Osteoblast (primary cell): ENCODE measurements around the gene SPACA6. TPM values are rescaled to one million over a fixed set of nuclear protein-coding genes. Genes with fewer than 3 reads are reported as not detected.

ENCODE experiments used
- DNase-seq: peaks from one replicate; pipeline ENCODE4 v3.0.0; 2011; ENCODE audit warnings: low spot score, mixed read lengths; ENCODE audit not compliant: insufficient read length; ENCODE audit errors: missing footprints
- H2AFZ ChIP-seq: 2 replicates; pipeline ENCODE4 v1.6.0; 2011; ENCODE audit warnings: mild to moderate bottlenecking, low read length
- H3K27ac ChIP-seq: 2 replicates; pipeline ENCODE4 v1.5.1; 2011; ENCODE audit warnings: mild to moderate bottlenecking, low read depth, low read length, moderate library complexity
- H3K27me3 ChIP-seq: 2 replicates; pipeline ENCODE4 v1.6.0; 2012; ENCODE audit warnings: mild to moderate bottlenecking, control low read depth, inconsistent platforms, low read length, moderate library complexity; ENCODE audit not compliant: insufficient read depth
- H3K36me3 ChIP-seq: 2 replicates; pipeline ENCODE4 v1.5.1; 2011; ENCODE audit warnings: mild to moderate bottlenecking, low read length, control low read depth, moderate library complexity; ENCODE audit not compliant: insufficient read depth
- H3K4me1 ChIP-seq: 2 replicates; pipeline ENCODE4 v1.5.1; 2011; ENCODE audit warnings: mild to moderate bottlenecking, low read length, control low read depth, moderate library complexity; ENCODE audit not compliant: insufficient read depth
- H3K4me2 ChIP-seq: 2 replicates; pipeline ENCODE4 v1.6.0; 2011; ENCODE audit warnings: mild to moderate bottlenecking, low read length; ENCODE audit not compliant: insufficient read depth
- H3K4me3 ChIP-seq: fragments of 200-600 bp; sonication (generic); 3 replicates; pipeline ENCODE4 v1.5.1; 2012; ENCODE audit warnings: mild to moderate bottlenecking, low read length, inconsistent platforms; ENCODE audit not compliant: insufficient read depth
- H3K79me2 ChIP-seq: 2 replicates; pipeline ENCODE4 v1.6.0; 2012; ENCODE audit warnings: mild to moderate bottlenecking, low read length, control low read depth, inconsistent platforms; ENCODE audit not compliant: insufficient read depth
- H3K9me3 ChIP-seq: 2 replicates; pipeline ENCODE4 v1.5.1; 2011; ENCODE audit warnings: low read depth, low read length, control low read depth
- H4K20me1 ChIP-seq: 2 replicates; pipeline ENCODE4 v1.6.0; 2012; ENCODE audit warnings: mild to moderate bottlenecking, low read length, control low read depth; ENCODE audit not compliant: insufficient read depth
- CTCF ChIP-seq: IDR thresholded peaks from 2 replicates; pipeline ENCODE4 v1.5.1; 2011; ENCODE audit warnings: mild to moderate bottlenecking, low read depth, low read length, moderate library complexity; ENCODE audit errors: extremely low read depth
- small RNA-seq: library from RNA; depleted of rRNA; stranded (forward); fragments of <200 nt; gene quantifications from one replicate; pipeline ENCODE3, GENCODE V24; 2012
- total RNA-seq: library from RNA; depleted of rRNA; stranded (reverse); fragments of >200 nt; gene quantifications from 2 replicates; pipeline ENCODE4 v1.2.3, GENCODE V29; 2012

Gene SPACA6
- total RNA-seq, 1 donor: 12.7 TPM

GRCh38 chr19:51754109-51754508 lies 61.0 kb downstream of the SPACA6 start:
- H3K27ac ChIP-seq: no peak overlapping the region
- H4K20me1 ChIP-seq: no peaks in the 10 kb centered on the region
- no peak overlapping the region for H2AFZ ChIP-seq
- H3K4me2 ChIP-seq: no peak overlapping the region
- H3K4me1 ChIP-seq: peaks cover 22% of the 10 kb centered on the region
- H3K79me2 ChIP-seq: no peaks in the 10 kb centered on the region
- no peaks in the 10 kb centered on the region for H3K27me3 ChIP-seq
- H3K36me3 ChIP-seq: no peaks in the 10 kb centered on the region
- DNase-seq: no peak
- no peaks in the 10 kb centered on the region for H3K9me3 ChIP-seq
- H3K4me3 ChIP-seq: no peak overlapping the region
- TF ChIP-seq CTCF: no peak

GRCh38 chr19:51754770-51755169 lies 61.6 kb downstream of the SPACA6 start:
- TF ChIP-seq CTCF: no peak
- DNase-seq: no peak
- Histone ChIP-seq H3K4me2 (no peak overlapping the region), H2AFZ (no peak overlapping the region), H3K27ac (no peak overlapping the region), H3K4me1 (peaks cover 21% of the 10 kb centered on the region), H3K9me3 (no peaks in the 10 kb centered on the region), H3K4me3 (no peak overlapping the region), H3K79me2 (no peaks in the 10 kb centered on the region), H4K20me1 (no peaks in the 10 kb centered on the region), H3K36me3 (no peaks in the 10 kb centered on the region), H3K27me3 (no peaks in the 10 kb centered on the region)

Small RNA genes within 50 kb of the gene (small RNA-seq; reads per million reads assigned to genes)
- gene AC018755.2 (not detected), gene MIR125A (not detected), gene MIR99B (not detected), gene MIRLET7E (not detected)

Other genes starting within 250 kb of the SPACA6 start
- not detected in 2 replicates for gene SIGLEC8, start 234.9 kb upstream of the SPACA6 start, total RNA-seq
- gene CEACAM18, start 214.8 kb upstream of the SPACA6 start, total RNA-seq: not detected in 2 replicates
- under 0.01 TPM in 1 of 2 replicates, not detected in the other for gene SIGLEC12, start 191.5 kb upstream of the SPACA6 start, total RNA-seq
- not detected in 2 replicates for gene SIGLEC6, start 161.7 kb upstream of the SPACA6 start, total RNA-seq
- gene ZNF175, start 122.0 kb upstream of the SPACA6 start, total RNA-seq: 6.2 and 7.6 TPM in 2 replicates
- under 0.01 TPM in 1 of 2 replicates, not detected in the other for gene SIGLEC5, start 62.9 kb upstream of the SPACA6 start, total RNA-seq
- gene SIGLEC14, start 46.5 kb upstream of the SPACA6 start, total RNA-seq: not detected in 2 replicates
- gene HAS1, start 30.7 kb downstream of the SPACA6 start, total RNA-seq: 5.4 and 6.2 TPM in 2 replicates
- 4.4 and 5.1 TPM in 2 replicates for gene FPR1, start 58.5 kb downstream of the SPACA6 start, total RNA-seq
- 0.29 and 0.36 TPM in 2 replicates for gene FPR2, start 67.8 kb downstream of the SPACA6 start, total RNA-seq
- 0.59 and 1.1 TPM in 2 replicates for gene FPR3, start 101.8 kb downstream of the SPACA6 start, total RNA-seq
- 10.5 and 12.1 TPM in 2 replicates for gene ZNF577, start 194.6 kb downstream of the SPACA6 start, total RNA-seq
- gene ZNF649, start 211.7 kb downstream of the SPACA6 start, total RNA-seq: 5.4 and 7.7 TPM in 2 replicates
- 6.5 and 8.0 TPM in 2 replicates for gene ZNF613, start 234.1 kb downstream of the SPACA6 start, total RNA-seq